SK-N-SH (cell line): Measurements from ENCODE around the gene PDK2. TPM values are rescaled to one million over a fixed set of nuclear protein-coding genes. Genes with fewer than 3 reads are reported as not detected.

ENCODE experiments used
- CTCF ChIA-PET: fragments of 300-600, 350-600 bp; formaldehyde crosslinking; extraction: SDS; loops from one replicate; lab custom pipeline; 2021; lab: Yijun Ruan, JAX
- POLR2A ChIA-PET: fragments of 350-600 bp; sonication (Branson Sonifier 250); formaldehyde crosslinking; extraction: SDS; loops from one replicate; lab custom pipeline; 2020; ENCODE audit warnings: antibody characterized with exemption, inconsistent platforms; lab: Yijun Ruan, JAX
- DNase-seq: peaks from one replicate; pipeline ENCODE4 v3.0.0; 2012
- H2AFZ ChIP-seq: fragments of 200-600 bp; sonication (generic); 2 replicates; pipeline ENCODE4 v1.8.1; 2016; ENCODE audit warnings: antibody characterized with exemption, mild to moderate bottlenecking, low read depth
- H3F3A ChIP-seq: fragments of 200-600 bp; sonication (generic); replicated peaks from 2 replicates; pipeline ENCODE3; 2016; ENCODE audit warnings: antibody characterized with exemption, mild to moderate bottlenecking; ENCODE audit not compliant: insufficient read depth
- H3K27ac ChIP-seq, 2 experiments: fragments of 200-500 bp in 1 of 2; fragments of 200-600 bp in 1 of 2; sonication (Bioruptor generic) in 1 of 2; sonication (generic), shearing (Covaris generic) in 1 of 2; 2 replicates each; pipeline versions ENCODE4 v1.5.1 to v1.6.1; 2014 to 2016; ENCODE audit warnings: low read depth in 2 of 2, inconsistent platforms in 1 of 2, low read length in 1 of 2, mild to moderate bottlenecking in 1 of 2, mixed read lengths in 1 of 2
- H3K27me3 ChIP-seq: fragments of 200-600 bp; sonication (generic), shearing (Covaris generic); 2 replicates; pipeline ENCODE4 v1.6.1; 2016; ENCODE audit warnings: mixed run types; ENCODE audit not compliant: insufficient read depth
- H3K36me3 ChIP-seq, 2 experiments: fragments of 200-500 bp in 1 of 2; fragments of 200-600 bp in 1 of 2; sonication (Bioruptor generic) in 1 of 2; sonication (generic) in 1 of 2; replicated peaks in 1 of 2; 2 replicates each; pipeline versions ENCODE3 to v1.5.1; 2014 to 2016; ENCODE audit warnings: low read length in 1 of 2, mild to moderate bottlenecking in 1 of 2; ENCODE audit not compliant: insufficient read depth in 2 of 2, control insufficient read depth in 1 of 2
- H3K4me1 ChIP-seq, 2 experiments: fragments of 200-500 bp in 1 of 2; fragments of 200-600 bp in 1 of 2; sonication (Bioruptor generic) in 1 of 2; sonication (generic), shearing (Covaris generic) in 1 of 2; 2 replicates each; pipeline versions ENCODE4 v1.5.1 to v1.6.1; 2014 to 2016; ENCODE audit warnings: low read depth in 1 of 2, low read length in 1 of 2, mixed run types in 1 of 2; ENCODE audit not compliant: insufficient read depth in 2 of 2, control insufficient read depth in 1 of 2
- H3K4me2 ChIP-seq: fragments of 200-600 bp; sonication (generic), shearing (Covaris generic); 2 replicates; pipeline ENCODE4 v1.6.1; 2017; ENCODE audit warnings: mixed run types
- H3K4me3 ChIP-seq, 2 experiments: fragments of 200-500 bp in 1 of 2; fragments of 200-600 bp in 1 of 2; sonication (Bioruptor generic) in 1 of 2; sonication (generic), shearing (Covaris generic) in 1 of 2; 2 replicates each; pipeline versions ENCODE4 v1.5.1 to v1.8.1; 2014 to 2016; ENCODE audit warnings: low read depth in 2 of 2, inconsistent platforms in 1 of 2, low read length in 1 of 2, mild to moderate bottlenecking in 1 of 2, mixed read lengths in 1 of 2, moderate library complexity in 1 of 2
- H3K79me2 ChIP-seq: fragments of 200-600 bp; sonication (generic); 2 replicates; pipeline ENCODE4 v1.8.1; 2017; ENCODE audit warnings: mild to moderate bottlenecking; ENCODE audit not compliant: insufficient read depth
- H3K9ac ChIP-seq: fragments of 200-600 bp; sonication (generic); 2 replicates; pipeline ENCODE4 v1.6.1; 2017; ENCODE audit warnings: mixed run types
- H3K9me2 ChIP-seq: fragments of 200-600 bp; sonication (generic); 2 replicates; pipeline ENCODE4 v1.6.1; 2017; ENCODE audit warnings: mixed run types
- H3K9me3 ChIP-seq: fragments of 200-600 bp; sonication (generic); 2 replicates; pipeline ENCODE4 v1.6.1; 2017; ENCODE audit warnings: mixed run types, mild to moderate bottlenecking, moderate library complexity
- H4K20me1 ChIP-seq: fragments of 200-600 bp; sonication (generic); 2 replicates; pipeline ENCODE4 v1.6.1; 2017; ENCODE audit warnings: mild to moderate bottlenecking, mixed run types; ENCODE audit not compliant: insufficient read depth
- CHD2 ChIP-seq: fragments of 150-350 bp; IDR thresholded peaks from 2 replicates; pipeline ENCODE4 v1.6.1; 2018; ENCODE audit warnings: low read length; ENCODE audit not compliant: partially characterized antibody
- ELF1 ChIP-seq: IDR thresholded peaks from 2 replicates; pipeline ENCODE4 v1.4.0; 2012
- EP300 ChIP-seq, 2 experiments: IDR thresholded peaks; 2 replicates each; pipeline versions ENCODE4 v1.4.0 to v1.6.1; 2012; ENCODE audit warnings: borderline replicate concordance in 1 of 2, low read depth in 1 of 2, low read length in 1 of 2
- FOSL2 ChIP-seq: IDR thresholded peaks from 2 replicates; pipeline ENCODE4 v1.4.0; 2012; ENCODE audit warnings: low read depth, mild to moderate bottlenecking, moderate library complexity, borderline replicate concordance
- FOXM1 ChIP-seq: IDR thresholded peaks from 2 replicates; pipeline ENCODE4 v1.4.0; 2012; ENCODE audit warnings: low read depth, mild to moderate bottlenecking
- GABPA ChIP-seq: IDR thresholded peaks from 2 replicates; pipeline ENCODE4 v1.4.0; 2012; ENCODE audit warnings: low read depth, mild to moderate bottlenecking
- MXI1 ChIP-seq: IDR thresholded peaks from 2 replicates; pipeline ENCODE4 v1.6.1; 2012; ENCODE audit warnings: mild to moderate bottlenecking, low read depth, low read length, improper control_type of control experiment
- NRF1 ChIP-seq: IDR thresholded peaks from 2 replicates; pipeline ENCODE4 v1.6.1; 2012; ENCODE audit warnings: low read depth, mild to moderate bottlenecking, low read length
- POLR2AphosphoS5 ChIP-seq: IDR thresholded peaks from 2 replicates; pipeline ENCODE4 v1.6.1; 2012; ENCODE audit warnings: low read depth, low read length
- RAD21 ChIP-seq: IDR thresholded peaks from 2 replicates; pipeline ENCODE4 v1.6.1; 2012; ENCODE audit warnings: mild to moderate bottlenecking, low read length
- RCOR1 ChIP-seq: fragments of 150-350 bp; IDR thresholded peaks from 2 replicates; pipeline ENCODE4 v1.6.1; 2017; ENCODE audit warnings: antibody characterized with exemption, low read length
- RFX5 ChIP-seq: IDR thresholded peaks from 2 replicates; pipeline ENCODE4 v1.6.1; 2012; ENCODE audit warnings: mild to moderate bottlenecking, improper control_type of control experiment, low read length
- SMC3 ChIP-seq: IDR thresholded peaks from 2 replicates; pipeline ENCODE4 v1.6.1; 2012; ENCODE audit warnings: low read depth, low read length, improper control_type of control experiment
- TAF1 ChIP-seq: IDR thresholded peaks from 2 replicates; pipeline ENCODE4 v1.6.1; 2012; ENCODE audit warnings: low read depth, mild to moderate bottlenecking, low read length, moderate library complexity, borderline replicate concordance
- TCF12 ChIP-seq: IDR thresholded peaks from 2 replicates; pipeline ENCODE4 v1.4.0; 2012
- TEAD4 ChIP-seq: IDR thresholded peaks from 2 replicates; pipeline ENCODE4 v1.4.0; 2012; ENCODE audit warnings: mild to moderate bottlenecking, borderline replicate concordance; ENCODE audit not compliant: insufficient read depth
- WGBS: methylation state at CpG from one replicate; pipeline ENCODE4 v1.1.6; 2017; ENCODE audit warnings: low lambda C conversion rate; 5-methylcytosine and 5-hydroxymethylcytosine counted together
- polyA plus RNA-seq, 3 experiments: library from polyadenylated mRNA; depleted of rRNA; stranded (reverse); fragments of >200 nt; gene quantifications; 2 replicates each; pipeline ENCODE4 v1.2.3, GENCODE V29; 2012
- TF ChIP-seq, protein P1 (sequence below): IDR thresholded peaks from 2 replicates; pipeline ENCODE4 v1.4.0; 2012; ENCODE audit warnings: low read depth, borderline replicate concordance
- TF ChIP-seq, protein P2 (sequence below): IDR thresholded peaks from 2 replicates; pipeline ENCODE4; 2012
- TF ChIP-seq, protein P3 (sequence below): fragments of 150-350 bp; IDR thresholded peaks from 2 replicates; pipeline ENCODE4 v1.6.1; 2016; ENCODE audit warnings: mild to moderate bottlenecking, low read depth, low read length

PDK2 gene
- polyA plus RNA-seq, 1 of the 3 experiments (the other 2 are of a cell fraction): 124 TPM

DNA sequence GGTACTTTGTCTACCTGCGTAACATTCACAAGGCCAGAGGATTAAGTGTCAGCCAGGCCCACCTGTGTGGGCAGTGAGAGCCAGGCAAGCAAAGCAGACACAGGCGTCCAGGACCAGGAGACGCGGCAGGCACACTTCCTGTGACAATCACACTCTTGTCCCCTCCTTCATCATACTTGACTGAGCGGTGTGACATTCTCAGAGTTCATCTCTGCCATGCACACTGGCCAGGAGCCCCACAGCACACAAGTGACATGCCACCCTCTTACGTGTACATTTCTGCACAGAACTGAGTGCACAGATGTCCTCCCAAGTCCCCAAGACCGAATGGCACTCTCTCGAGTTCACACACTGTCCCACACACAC, 46.6 kb downstream of the PDK2 start:
- Histone ChIP-seq H4K20me1 (peaks cover 59% of the 10 kb centered on the region), H3K4me2 (no peak overlapping the region), H3K9me2 (no peaks in the 10 kb centered on the region), H3K36me3 (peaks cover 44 to 86% of the 10 kb centered on the region in 2 experiments), H3K9me3 (no peaks in the 10 kb centered on the region), H3F3A (peaks cover 17% of the 10 kb centered on the region), H3K9ac (no peak overlapping the region), H3K4me1 (peaks cover 9 to 17% of the 10 kb centered on the region in 2 experiments; a peak in 2 of 4 replicates), H2AFZ (no peak overlapping the region), H3K27me3 (no peaks in the 10 kb centered on the region), H3K79me2 (peaks cover 47% of the 10 kb centered on the region), H3K4me3 (no peak overlapping the region), H3K27ac (no peak overlapping the region)
- TF ChIP-seq CHD2 (no peak), FOXM1 (no peak), RCOR1 (no peak), TCF12 (no peak), EP300 (IDR thresholded peaks at IDR 0.05; ENCODE audit: borderline replicate concordance in 1 of 2, low read depth in 1 of 2, low read length in 1 of 2) (no peak), RAD21 (no peak), SMC3 (no peak), POLR2AphosphoS5 (no peak)
- TF ChIP-seq, protein P1, sequence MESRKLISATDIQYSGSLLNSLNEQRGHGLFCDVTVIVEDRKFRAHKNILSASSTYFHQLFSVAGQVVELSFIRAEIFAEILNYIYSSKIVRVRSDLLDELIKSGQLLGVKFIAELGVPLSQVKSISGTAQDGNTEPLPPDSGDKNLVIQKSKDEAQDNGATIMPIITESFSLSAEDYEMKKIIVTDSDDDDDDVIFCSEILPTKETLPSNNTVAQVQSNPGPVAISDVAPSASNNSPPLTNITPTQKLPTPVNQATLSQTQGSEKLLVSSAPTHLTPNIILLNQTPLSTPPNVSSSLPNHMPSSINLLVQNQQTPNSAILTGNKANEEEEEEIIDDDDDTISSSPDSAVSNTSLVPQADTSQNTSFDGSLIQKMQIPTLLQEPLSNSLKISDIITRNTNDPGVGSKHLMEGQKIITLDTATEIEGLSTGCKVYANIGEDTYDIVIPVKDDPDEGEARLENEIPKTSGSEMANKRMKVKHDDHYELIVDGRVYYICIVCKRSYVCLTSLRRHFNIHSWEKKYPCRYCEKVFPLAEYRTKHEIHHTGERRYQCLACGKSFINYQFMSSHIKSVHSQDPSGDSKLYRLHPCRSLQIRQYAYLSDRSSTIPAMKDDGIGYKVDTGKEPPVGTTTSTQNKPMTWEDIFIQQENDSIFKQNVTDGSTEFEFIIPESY: no peak
- DNase-seq: no peak
- ChIA-PET CTCF (interaction anchor here (1.4 to 9.3 kb wide), 7 partner anchors 9 to 57 kb away, joined by 3 to 169 read pairs (median 21); partner anchors contain the start of genes PPP1R9B and SAMD14), POLR2A (no interaction called here)
- 93% methylated on average over 8 of the region's 8 CpGs for WGBS

DNA sequence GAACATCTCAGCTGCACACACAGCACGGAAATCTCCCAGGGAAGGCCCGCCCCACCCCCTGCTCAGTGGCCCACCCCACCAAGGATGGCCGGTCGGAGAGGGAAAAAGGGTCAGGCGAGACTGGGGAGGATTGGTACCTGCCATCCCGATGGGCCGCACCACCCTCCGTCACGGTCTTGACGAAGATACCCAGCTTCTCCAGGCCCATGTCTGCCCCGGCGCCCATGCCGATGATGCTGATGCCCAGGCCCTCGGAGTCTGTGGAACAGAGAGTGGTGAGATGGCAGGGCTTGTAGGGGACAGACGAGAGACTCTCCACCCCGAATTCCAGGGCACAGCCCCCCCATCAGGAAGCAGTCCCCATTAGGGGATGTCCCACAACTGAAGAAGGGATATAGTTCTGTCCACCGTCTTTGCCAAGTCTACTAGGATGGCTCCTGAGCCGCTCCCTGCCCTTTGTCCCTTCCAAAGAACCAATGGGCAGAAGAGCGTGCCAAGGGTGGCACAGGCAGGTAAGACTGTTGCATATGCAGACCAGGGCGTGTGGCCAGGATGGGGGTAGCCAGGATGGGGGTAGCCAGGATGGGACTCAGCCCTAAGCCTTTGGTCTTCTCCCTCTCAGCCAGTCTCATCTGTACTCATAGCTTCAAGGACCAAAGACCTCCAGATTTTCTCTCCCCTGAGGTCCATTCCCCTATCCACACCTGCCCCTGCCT, 48.5 kb downstream of the PDK2 start:
- DNase-seq: no peak
- Histone ChIP-seq H2AFZ (no peak overlapping the region), H3K9ac (no peak overlapping the region), H3K4me2 (no peak overlapping the region), H3K27me3 (no peaks in the 10 kb centered on the region), H3K27ac (no peak overlapping the region), H4K20me1 (peaks cover 78% of the 10 kb centered on the region), H3K4me3 (no peak overlapping the region), H3K9me2 (no peaks in the 10 kb centered on the region), H3F3A (peaks cover 31% of the 10 kb centered on the region), H3K36me3 (peaks cover 45 to 68% of the 10 kb centered on the region in 2 experiments), H3K9me3 (no peaks in the 10 kb centered on the region), H3K4me1 (peaks cover 21 to 36% of the 10 kb centered on the region in 2 experiments; a peak in 3 of 4 replicates), H3K79me2 (peaks cover 66% of the 10 kb centered on the region)
- WGBS: 94% methylated on average over 17 of the region's 20 CpGs
- TF ChIP-seq, protein P2, sequence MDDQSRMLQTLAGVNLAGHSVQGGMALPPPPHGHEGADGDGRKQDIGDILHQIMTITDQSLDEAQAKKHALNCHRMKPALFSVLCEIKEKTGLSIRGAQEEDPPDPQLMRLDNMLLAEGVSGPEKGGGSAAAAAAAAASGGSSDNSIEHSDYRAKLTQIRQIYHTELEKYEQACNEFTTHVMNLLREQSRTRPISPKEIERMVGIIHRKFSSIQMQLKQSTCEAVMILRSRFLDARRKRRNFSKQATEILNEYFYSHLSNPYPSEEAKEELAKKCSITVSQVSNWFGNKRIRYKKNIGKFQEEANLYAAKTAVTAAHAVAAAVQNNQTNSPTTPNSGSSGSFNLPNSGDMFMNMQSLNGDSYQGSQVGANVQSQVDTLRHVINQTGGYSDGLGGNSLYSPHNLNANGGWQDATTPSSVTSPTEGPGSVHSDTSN: no peak
- no peak for TF ChIP-seq ELF1
- no peak for TF ChIP-seq RFX5
- TF ChIP-seq GABPA: no peak
- TF ChIP-seq, protein P1: no peak
- no peak for TF ChIP-seq FOXM1
- no peak for TF ChIP-seq TCF12
- no peak for TF ChIP-seq RAD21
- no peak for TF ChIP-seq NRF1
- TF ChIP-seq MXI1: no peak
- no peak for TF ChIP-seq TAF1
- TF ChIP-seq TEAD4: no peak
- TF ChIP-seq, protein P3, sequence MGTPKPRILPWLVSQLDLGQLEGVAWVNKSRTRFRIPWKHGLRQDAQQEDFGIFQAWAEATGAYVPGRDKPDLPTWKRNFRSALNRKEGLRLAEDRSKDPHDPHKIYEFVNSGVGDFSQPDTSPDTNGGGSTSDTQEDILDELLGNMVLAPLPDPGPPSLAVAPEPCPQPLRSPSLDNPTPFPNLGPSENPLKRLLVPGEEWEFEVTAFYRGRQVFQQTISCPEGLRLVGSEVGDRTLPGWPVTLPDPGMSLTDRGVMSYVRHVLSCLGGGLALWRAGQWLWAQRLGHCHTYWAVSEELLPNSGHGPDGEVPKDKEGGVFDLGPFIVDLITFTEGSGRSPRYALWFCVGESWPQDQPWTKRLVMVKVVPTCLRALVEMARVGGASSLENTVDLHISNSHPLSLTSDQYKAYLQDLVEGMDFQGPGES: no peak
- TF ChIP-seq EP300 (IDR thresholded peaks at IDR 0.05; ENCODE audit: borderline replicate concordance in 1 of 2, low read depth in 1 of 2, low read length in 1 of 2): no peak
- TF ChIP-seq FOSL2: no peak
- CTCF ChIA-PET: interaction anchor here (1.0 to 9.3 kb wide), 6 partner anchors 18 to 155 kb away, joined by 3 to 117 read pairs (median 6); partner anchors contain the start of gene PDK2
- POLR2A ChIA-PET: no interaction called here
